ENCODE measurements around the gene LAMTOR3. TPM values are rescaled to one million over a fixed set of nuclear protein-coding genes. Genes with fewer than 3 reads are reported as not detected.
"Not testable (repeated sequence)": the region's sequence is repeated elsewhere in the genome, so short reads cannot be mapped to it uniquely, and the experiment has no call there.

Gene LAMTOR3
- total RNA-seq, 1 donor from 2014 or later, result 96.7 TPM

DNA sequence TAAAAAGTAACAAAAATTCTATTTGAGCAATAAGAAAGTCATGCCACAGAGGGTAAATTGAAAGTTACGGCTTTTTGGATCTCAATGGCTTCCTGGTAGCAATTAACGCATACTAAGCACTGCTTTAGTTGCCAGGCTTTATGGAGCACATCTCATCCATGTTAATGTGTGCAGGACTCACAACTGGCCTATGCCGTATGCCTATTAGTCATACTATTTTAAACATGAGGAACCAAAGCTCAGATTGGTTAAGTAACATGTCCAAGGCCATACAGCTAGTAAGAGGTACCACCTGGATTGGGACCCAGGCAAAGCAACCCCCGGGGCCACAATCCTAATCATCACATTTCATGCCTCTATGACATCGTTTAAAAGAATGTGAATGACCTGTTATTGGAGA, 60.5 kb downstream of the LAMTOR3 start:
- no peaks in the 10 kb centered on the region for H3K27me3 ChIP-seq
- no peak overlapping the region for H3K27ac ChIP-seq
- no peaks in the 10 kb centered on the region for H3F3A ChIP-seq (ENCODE audit: low read depth)
- Mint-ChIP-seq H3K27me3 (ENCODE audit: insufficient read depth, low read depth) (no peaks in the 10 kb centered on the region), H3K4me1 (no peaks in the 10 kb centered on the region), H3K4me3 (no peak overlapping the region), H3K9me3 (no peaks in the 10 kb centered on the region), H3K27ac (no peak overlapping the region), H3K36me3 (no peaks in the 10 kb centered on the region)
- H4K20me1 ChIP-seq (ENCODE audit: low read depth), result no peaks in the 10 kb centered on the region
- H3K4me3 ChIP-seq, result no peak overlapping the region
- no peaks in the 10 kb centered on the region for H3K4me1 ChIP-seq
- no peaks in the 10 kb centered on the region for H3K9me3 ChIP-seq (ENCODE audit: low read depth)
- TF ChIP-seq, protein P1, sequence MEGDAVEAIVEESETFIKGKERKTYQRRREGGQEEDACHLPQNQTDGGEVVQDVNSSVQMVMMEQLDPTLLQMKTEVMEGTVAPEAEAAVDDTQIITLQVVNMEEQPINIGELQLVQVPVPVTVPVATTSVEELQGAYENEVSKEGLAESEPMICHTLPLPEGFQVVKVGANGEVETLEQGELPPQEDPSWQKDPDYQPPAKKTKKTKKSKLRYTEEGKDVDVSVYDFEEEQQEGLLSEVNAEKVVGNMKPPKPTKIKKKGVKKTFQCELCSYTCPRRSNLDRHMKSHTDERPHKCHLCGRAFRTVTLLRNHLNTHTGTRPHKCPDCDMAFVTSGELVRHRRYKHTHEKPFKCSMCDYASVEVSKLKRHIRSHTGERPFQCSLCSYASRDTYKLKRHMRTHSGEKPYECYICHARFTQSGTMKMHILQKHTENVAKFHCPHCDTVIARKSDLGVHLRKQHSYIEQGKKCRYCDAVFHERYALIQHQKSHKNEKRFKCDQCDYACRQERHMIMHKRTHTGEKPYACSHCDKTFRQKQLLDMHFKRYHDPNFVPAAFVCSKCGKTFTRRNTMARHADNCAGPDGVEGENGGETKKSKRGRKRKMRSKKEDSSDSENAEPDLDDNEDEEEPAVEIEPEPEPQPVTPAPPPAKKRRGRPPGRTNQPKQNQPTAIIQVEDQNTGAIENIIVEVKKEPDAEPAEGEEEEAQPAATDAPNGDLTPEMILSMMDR (IDR thresholded peaks at IDR 0.05), result no peak
- TF ChIP-seq EZH2 (IDR thresholded peaks at IDR 0.05) (no peak), EZH2phosphoT487 (IDR thresholded peaks at IDR 0.05) (no peak)
- no peak overlapping the region for H3K4me2 ChIP-seq
- H3K9ac ChIP-seq, result no peak overlapping the region
- no peaks in the 10 kb centered on the region for H3K79me2 ChIP-seq (ENCODE audit: low read depth)
- H3K36me3 ChIP-seq, result no peaks in the 10 kb centered on the region
- DNase-seq (ENCODE audit: low spot score), result no peak
- H2AFZ ChIP-seq (replicated peaks), result no peak overlapping the region

DNA sequence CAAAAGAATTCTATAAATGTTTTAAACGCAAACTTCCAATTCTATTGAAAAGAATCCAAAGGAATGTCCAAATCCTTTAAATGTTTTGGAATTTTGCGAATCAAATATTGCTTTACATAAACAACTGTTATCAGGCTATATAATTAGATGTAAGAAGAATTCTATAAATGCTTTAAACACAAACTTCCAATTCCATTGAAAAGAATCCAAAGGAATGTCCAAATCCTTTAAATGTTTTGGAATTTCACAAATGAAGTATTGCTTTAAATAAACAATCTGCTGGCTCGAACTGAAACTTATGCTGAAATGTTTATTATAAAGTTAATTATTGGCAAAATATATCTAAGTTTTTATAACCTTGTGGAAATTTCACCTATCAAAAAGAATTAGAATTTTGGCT, 61.5 kb downstream of the LAMTOR3 start:
- H3K27me3 Mint-ChIP-seq (ENCODE audit: insufficient read depth, low read depth), result no peaks in the 10 kb centered on the region
- TF ChIP-seq, protein P1 (IDR thresholded peaks at IDR 0.05), result no peak
- TF ChIP-seq EZH2 (IDR thresholded peaks at IDR 0.05), result no peak
- no peak for TF ChIP-seq EZH2phosphoT487 (IDR thresholded peaks at IDR 0.05)
- Histone ChIP-seq H3K4me3 (no peak overlapping the region), H3K36me3 (no peaks in the 10 kb centered on the region), H3K79me2 (ENCODE audit: low read depth) (no peaks in the 10 kb centered on the region), H3K4me2 (no peak overlapping the region), H3F3A (ENCODE audit: low read depth) (no peaks in the 10 kb centered on the region), H3K9ac (no peak overlapping the region), H3K27ac (no peak overlapping the region), H3K9me3 (ENCODE audit: low read depth) (no peaks in the 10 kb centered on the region), H2AFZ (replicated peaks) (no peak overlapping the region), H4K20me1 (ENCODE audit: low read depth) (no peaks in the 10 kb centered on the region), H3K4me1 (no peaks in the 10 kb centered on the region), H3K27me3 (no peaks in the 10 kb centered on the region)
- H3K36me3 Mint-ChIP-seq, result no peaks in the 10 kb centered on the region
- DNase-seq (ENCODE audit: low spot score), result no peak
- no peaks in the 10 kb centered on the region for H3K9me3 Mint-ChIP-seq
- H3K4me1 Mint-ChIP-seq, result no peaks in the 10 kb centered on the region
- no peak overlapping the region for H3K27ac Mint-ChIP-seq
- no peak overlapping the region for H3K4me3 Mint-ChIP-seq

DNA sequence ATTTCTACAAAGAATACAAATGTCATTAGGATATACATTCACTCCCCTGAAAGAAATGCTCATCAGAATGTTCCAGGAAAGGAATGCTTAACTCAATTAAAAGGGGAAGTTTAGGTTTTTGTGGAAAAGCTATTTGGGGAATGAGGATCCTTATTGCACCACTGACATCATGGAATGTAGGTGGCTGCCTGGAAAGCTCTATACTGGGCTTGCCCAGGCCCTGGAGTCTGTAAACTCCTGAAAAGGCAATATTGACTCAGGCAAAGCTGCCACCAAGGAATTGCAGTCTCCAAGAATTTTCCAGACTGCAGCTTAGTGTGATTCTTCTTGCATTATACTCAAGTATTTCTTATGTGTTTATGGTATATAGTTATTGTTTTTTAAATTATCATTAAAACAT, 61.9 kb downstream of the LAMTOR3 start:
- Histone ChIP-seq H3K4me1 (no peaks in the 10 kb centered on the region), H3K9ac (no peak overlapping the region), H3F3A (ENCODE audit: low read depth) (no peaks in the 10 kb centered on the region), H2AFZ (replicated peaks) (no peak overlapping the region), H3K27ac (no peak overlapping the region), H3K4me3 (no peak overlapping the region), H3K79me2 (ENCODE audit: low read depth) (no peaks in the 10 kb centered on the region), H3K36me3 (no peaks in the 10 kb centered on the region), H3K4me2 (no peak overlapping the region), H3K9me3 (ENCODE audit: low read depth) (no peaks in the 10 kb centered on the region), H4K20me1 (ENCODE audit: low read depth) (no peaks in the 10 kb centered on the region), H3K27me3 (no peaks in the 10 kb centered on the region)
- TF ChIP-seq EZH2 (IDR thresholded peaks at IDR 0.05) (no peak), EZH2phosphoT487 (IDR thresholded peaks at IDR 0.05) (no peak)
- TF ChIP-seq, protein P1 (IDR thresholded peaks at IDR 0.05), result no peak
- Mint-ChIP-seq H3K27ac (no peak overlapping the region), H3K36me3 (no peaks in the 10 kb centered on the region), H3K9me3 (no peaks in the 10 kb centered on the region), H3K27me3 (ENCODE audit: insufficient read depth, low read depth) (no peaks in the 10 kb centered on the region), H3K4me3 (no peak overlapping the region), H3K4me1 (no peaks in the 10 kb centered on the region)
- no peak for DNase-seq (ENCODE audit: low spot score)

DNA sequence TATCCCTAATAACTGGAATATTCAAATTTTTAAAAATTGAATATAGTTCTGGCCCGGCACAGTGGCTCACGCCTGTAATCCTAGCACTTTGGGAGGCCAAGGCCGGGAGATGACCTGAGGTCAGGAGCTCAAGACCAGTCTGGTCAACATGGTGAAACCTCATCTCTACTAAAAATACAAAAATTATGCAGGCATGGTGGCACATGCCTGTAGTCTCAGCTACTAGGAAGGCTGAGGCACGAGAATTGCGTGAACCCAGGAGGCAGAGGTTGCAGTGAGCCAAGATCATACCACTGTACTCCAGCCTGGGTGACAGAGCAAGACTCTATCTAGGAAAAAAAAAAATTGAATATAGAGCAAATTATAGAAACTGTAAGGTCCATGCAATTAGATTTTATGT, 64.2 kb downstream of the LAMTOR3 start:
- DNase-seq (ENCODE audit: low spot score); H4K20me1 ChIP-seq (ENCODE audit: low read depth); H3K27ac ChIP-seq; H3K79me2 ChIP-seq (ENCODE audit: low read depth); H3K9me3 Mint-ChIP-seq; H3K36me3 Mint-ChIP-seq; H3K4me1 Mint-ChIP-seq; H3K4me3 ChIP-seq; H3K9ac ChIP-seq; H3K27me3 Mint-ChIP-seq (ENCODE audit: insufficient read depth, low read depth); H3K9me3 ChIP-seq (ENCODE audit: low read depth); H3K27me3 ChIP-seq; H3K4me1 ChIP-seq; H3K36me3 ChIP-seq; H3K27ac Mint-ChIP-seq; H3K4me3 Mint-ChIP-seq; H3F3A ChIP-seq (ENCODE audit: low read depth); H2AFZ ChIP-seq (replicated peaks); H3K4me2 ChIP-seq: not testable (repeated sequence)

Measured in neural progenitor cell (in vitro differentiated cells).